Measurements from ENCODE around the gene GGA2. TPM values are rescaled to one million over a fixed set of nuclear protein-coding genes. Genes with fewer than 3 reads are reported as not detected.

Gene GGA2
- total RNA-seq, 1 donor from 2014 or later, result 180 TPM

GRCh38 chr16:23478566-23478965, 31.7 kb downstream of the GGA2 start:
- Histone ChIP-seq H3F3A (ENCODE audit: low read depth) (no peaks in the 10 kb centered on the region), H3K9ac (no peak overlapping the region), H4K20me1 (ENCODE audit: low read depth) (peaks cover 25% of the 10 kb centered on the region), H2AFZ (replicated peaks) (no peak overlapping the region), H3K36me3 (no peaks in the 10 kb centered on the region), H3K27ac (no peak overlapping the region), H3K27me3 (no peaks in the 10 kb centered on the region), H3K4me3 (no peak overlapping the region), H3K79me2 (ENCODE audit: low read depth) (no peaks in the 10 kb centered on the region), H3K4me1 (no peaks in the 10 kb centered on the region), H3K9me3 (ENCODE audit: low read depth) (no peaks in the 10 kb centered on the region), H3K4me2 (no peak overlapping the region)
- Mint-ChIP-seq H3K36me3 (peaks cover 30% of the 10 kb centered on the region), H3K27ac (no peak overlapping the region), H3K4me3 (no peak overlapping the region), H3K4me1 (no peaks in the 10 kb centered on the region), H3K27me3 (ENCODE audit: insufficient read depth, low read depth) (no peaks in the 10 kb centered on the region), H3K9me3 (no peaks in the 10 kb centered on the region)
- no peak for TF ChIP-seq EZH2 (IDR thresholded peaks at IDR 0.05)
- TF ChIP-seq EZH2phosphoT487 (IDR thresholded peaks at IDR 0.05), result no peak
- TF ChIP-seq, protein P1, sequence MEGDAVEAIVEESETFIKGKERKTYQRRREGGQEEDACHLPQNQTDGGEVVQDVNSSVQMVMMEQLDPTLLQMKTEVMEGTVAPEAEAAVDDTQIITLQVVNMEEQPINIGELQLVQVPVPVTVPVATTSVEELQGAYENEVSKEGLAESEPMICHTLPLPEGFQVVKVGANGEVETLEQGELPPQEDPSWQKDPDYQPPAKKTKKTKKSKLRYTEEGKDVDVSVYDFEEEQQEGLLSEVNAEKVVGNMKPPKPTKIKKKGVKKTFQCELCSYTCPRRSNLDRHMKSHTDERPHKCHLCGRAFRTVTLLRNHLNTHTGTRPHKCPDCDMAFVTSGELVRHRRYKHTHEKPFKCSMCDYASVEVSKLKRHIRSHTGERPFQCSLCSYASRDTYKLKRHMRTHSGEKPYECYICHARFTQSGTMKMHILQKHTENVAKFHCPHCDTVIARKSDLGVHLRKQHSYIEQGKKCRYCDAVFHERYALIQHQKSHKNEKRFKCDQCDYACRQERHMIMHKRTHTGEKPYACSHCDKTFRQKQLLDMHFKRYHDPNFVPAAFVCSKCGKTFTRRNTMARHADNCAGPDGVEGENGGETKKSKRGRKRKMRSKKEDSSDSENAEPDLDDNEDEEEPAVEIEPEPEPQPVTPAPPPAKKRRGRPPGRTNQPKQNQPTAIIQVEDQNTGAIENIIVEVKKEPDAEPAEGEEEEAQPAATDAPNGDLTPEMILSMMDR (IDR thresholded peaks at IDR 0.05), result no peak
- DNase-seq (ENCODE audit: low spot score), result no peak

DNA sequence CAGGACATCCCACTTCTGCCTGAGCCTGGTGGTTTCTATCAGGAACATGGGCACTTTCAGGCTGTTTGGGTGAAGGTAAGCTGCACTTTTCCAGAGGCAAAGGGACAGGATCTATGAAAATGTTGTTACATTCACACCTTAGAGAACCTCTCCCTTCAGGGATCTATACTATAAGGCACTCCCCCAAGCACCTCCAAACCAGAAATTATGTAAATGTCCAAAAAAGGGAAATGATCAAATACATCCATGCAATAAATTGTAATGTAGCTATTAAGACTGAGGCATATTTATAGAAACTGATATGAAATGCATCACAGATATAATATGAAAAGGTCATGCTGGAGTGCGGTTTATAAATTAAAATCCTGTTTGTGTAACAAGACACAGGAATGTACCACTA, 34.0 kb downstream of the GGA2 start:
- no peaks in the 10 kb centered on the region for H3K27me3 ChIP-seq
- DNase-seq (ENCODE audit: low spot score), result no peak
- H3K9ac ChIP-seq, result no peak overlapping the region
- Mint-ChIP-seq H3K4me3 (no peak overlapping the region), H3K36me3 (peaks cover 27% of the 10 kb centered on the region), H3K4me1 (no peaks in the 10 kb centered on the region), H3K27me3 (ENCODE audit: insufficient read depth, low read depth) (no peaks in the 10 kb centered on the region), H3K9me3 (no peaks in the 10 kb centered on the region), H3K27ac (no peak overlapping the region)
- no peaks in the 10 kb centered on the region for H3K79me2 ChIP-seq (ENCODE audit: low read depth)
- peaks cover under 1% of the 10 kb centered on the region for H3K36me3 ChIP-seq
- H3K9me3 ChIP-seq (ENCODE audit: low read depth), result no peaks in the 10 kb centered on the region
- no peaks in the 10 kb centered on the region for H3F3A ChIP-seq (ENCODE audit: low read depth)
- H3K27ac ChIP-seq, result no peak overlapping the region
- peaks cover 9% of the 10 kb centered on the region for H4K20me1 ChIP-seq (ENCODE audit: low read depth)
- TF ChIP-seq EZH2phosphoT487 (IDR thresholded peaks at IDR 0.05) (no peak), EZH2 (IDR thresholded peaks at IDR 0.05) (no peak)
- TF ChIP-seq, protein P1 (IDR thresholded peaks at IDR 0.05), result no peak
- no peaks in the 10 kb centered on the region for H3K4me1 ChIP-seq
- H2AFZ ChIP-seq (replicated peaks), result no peak overlapping the region
- no peak overlapping the region for H3K4me2 ChIP-seq
- no peak overlapping the region for H3K4me3 ChIP-seq

DNA sequence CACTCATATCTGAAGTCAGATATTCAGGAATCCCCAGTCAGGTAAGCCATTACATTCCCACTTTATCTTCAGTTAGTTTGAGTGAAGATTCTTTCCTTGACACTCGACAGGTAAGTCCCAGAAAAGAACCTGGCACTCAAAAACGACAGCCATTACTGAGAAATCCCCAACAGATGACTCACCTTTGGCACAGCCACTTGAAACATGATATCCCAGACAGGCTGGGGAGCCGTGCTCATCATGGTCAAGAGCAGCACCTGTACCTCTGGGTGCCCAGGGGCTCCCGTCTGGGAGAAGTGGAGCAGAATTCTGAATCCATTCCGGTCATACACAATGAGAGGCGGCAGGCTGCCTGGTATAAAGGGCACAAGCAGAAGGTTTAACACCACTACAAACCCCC, 40.5 kb downstream of the GGA2 start:
- no peaks in the 10 kb centered on the region for H3K9me3 ChIP-seq (ENCODE audit: low read depth)
- no peak for DNase-seq (ENCODE audit: low spot score)
- Mint-ChIP-seq H3K36me3 (peaks cover 27% of the 10 kb centered on the region), H3K4me3 (no peak overlapping the region), H3K9me3 (no peaks in the 10 kb centered on the region), H3K27me3 (ENCODE audit: insufficient read depth, low read depth) (peaks cover 2% of the 10 kb centered on the region), H3K27ac (no peak overlapping the region), H3K4me1 (no peaks in the 10 kb centered on the region)
- no peak overlapping the region for H3K4me2 ChIP-seq
- H3K27ac ChIP-seq, result no peak overlapping the region
- H3F3A ChIP-seq (ENCODE audit: low read depth), result peaks cover 13% of the 10 kb centered on the region
- no peak overlapping the region for H3K9ac ChIP-seq
- H2AFZ ChIP-seq (replicated peaks), result no peak overlapping the region
- H3K79me2 ChIP-seq (ENCODE audit: low read depth), result no peaks in the 10 kb centered on the region
- H4K20me1 ChIP-seq (ENCODE audit: low read depth), result peaks cover 23% of the 10 kb centered on the region
- peaks cover 5% of the 10 kb centered on the region for H3K36me3 ChIP-seq
- no peaks in the 10 kb centered on the region for H3K4me1 ChIP-seq
- no peaks in the 10 kb centered on the region for H3K27me3 ChIP-seq
- no peak for TF ChIP-seq EZH2phosphoT487 (IDR thresholded peaks at IDR 0.05)
- TF ChIP-seq, protein P1 (IDR thresholded peaks at IDR 0.05), result no peak
- TF ChIP-seq EZH2 (IDR thresholded peaks at IDR 0.05), result no peak
- H3K4me3 ChIP-seq, result no peak overlapping the region
